Erythroblast (primary cell): ENCODE measurements around the gene F8A3.

ENCODE experiments used
- GATA1 ChIP-seq: IDR thresholded peaks from 2 replicates; pipeline ENCODE4 v1.6.1; 2011; ENCODE audit warnings: low read depth, mild to moderate bottlenecking, control low read depth, low read length, moderate library complexity
- POLR2A ChIP-seq: IDR thresholded peaks from 2 replicates; pipeline ENCODE4 v1.6.1; 2011; ENCODE audit warnings: mild to moderate bottlenecking, low read length

DNA sequence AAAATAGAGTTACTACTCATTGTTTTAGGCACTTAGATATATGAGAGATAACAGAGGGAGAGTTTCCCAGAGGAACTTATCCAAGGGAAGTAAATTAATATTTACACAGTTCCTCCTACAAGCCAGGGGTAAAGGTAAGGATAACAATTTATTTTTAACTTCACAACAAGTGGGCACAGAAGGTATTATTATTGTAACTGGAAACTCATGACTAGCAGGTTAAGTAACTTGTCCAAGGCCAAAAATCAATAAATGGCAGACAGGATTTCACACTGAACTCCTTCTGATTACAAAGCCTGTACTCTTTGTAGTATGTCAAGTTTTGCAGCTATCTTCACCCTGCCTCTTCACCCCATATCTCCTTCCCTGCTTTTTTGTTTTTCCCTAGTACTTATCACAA is 46.9 kb upstream of the F8A3 start:
- TF ChIP-seq GATA1 (no peak), POLR2A (no peak)
